Measurements from ENCODE around the gene UNC13D.
"Not testable (repeated sequence)": the region's sequence is repeated elsewhere in the genome, so short reads cannot be mapped to it uniquely, and the experiment has no call there.

The UNC13D gene

DNA sequence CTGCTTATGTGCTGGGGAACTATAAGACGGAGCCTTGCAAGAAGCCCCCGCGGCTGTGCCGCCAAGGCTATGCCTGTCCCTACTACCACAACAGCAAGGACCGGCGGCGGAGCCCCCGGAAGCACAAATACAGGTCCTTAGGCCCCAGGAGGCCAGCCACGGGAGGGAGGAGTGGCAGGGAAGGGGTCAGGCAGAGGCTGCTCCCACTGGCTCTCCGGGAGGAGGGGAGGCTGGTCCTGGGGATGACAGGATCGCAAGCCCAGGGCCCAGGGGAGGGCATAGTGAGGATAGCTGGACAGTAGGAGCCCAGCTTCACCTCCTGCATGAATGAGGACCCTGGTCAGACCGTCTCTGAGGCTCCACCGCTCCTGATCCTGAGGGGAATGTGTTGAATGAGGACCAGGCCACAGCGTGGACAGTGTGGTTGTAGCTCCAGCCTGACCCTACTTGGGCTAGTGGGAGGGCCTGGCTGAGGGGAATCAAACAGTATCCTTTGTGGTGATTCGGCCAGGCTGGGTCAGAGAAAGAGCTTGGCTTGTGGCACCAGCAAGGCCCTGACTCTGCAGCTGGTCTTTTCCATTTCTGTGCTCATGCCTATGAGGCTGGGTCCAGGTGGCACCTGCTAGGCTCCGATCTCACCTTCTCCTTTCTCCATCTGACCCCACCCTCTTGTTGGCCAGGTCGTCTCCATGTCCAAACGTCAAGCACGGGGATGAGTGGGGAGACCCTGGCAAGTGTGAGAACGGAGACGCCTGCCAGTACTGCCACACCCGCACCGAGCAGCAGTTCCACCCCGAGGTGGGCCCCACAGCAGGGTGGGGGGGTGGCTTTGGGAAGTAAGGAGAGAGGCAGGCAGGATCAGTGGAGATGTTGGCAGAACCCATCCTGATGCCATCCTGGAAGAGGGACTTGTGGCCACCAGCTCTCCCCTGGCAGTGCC lies 30.9 kb downstream of the UNC13D start:
- Mint-ChIP-seq H3K9me3 (no peaks in the 10 kb centered on the region), H3K27me3 (ENCODE audit: low read depth) (no peaks in the 10 kb centered on the region), H3K4me3 (no peak overlapping the region), H3K36me3 (ENCODE audit: low read depth) (peaks cover 44% of the 10 kb centered on the region), H3K4me1 (peaks cover 5% of the 10 kb centered on the region), H3K27ac (peak overlapping the region in 1 of 3 experiments; percentile 68)
- TF ChIP-seq, protein P1, sequence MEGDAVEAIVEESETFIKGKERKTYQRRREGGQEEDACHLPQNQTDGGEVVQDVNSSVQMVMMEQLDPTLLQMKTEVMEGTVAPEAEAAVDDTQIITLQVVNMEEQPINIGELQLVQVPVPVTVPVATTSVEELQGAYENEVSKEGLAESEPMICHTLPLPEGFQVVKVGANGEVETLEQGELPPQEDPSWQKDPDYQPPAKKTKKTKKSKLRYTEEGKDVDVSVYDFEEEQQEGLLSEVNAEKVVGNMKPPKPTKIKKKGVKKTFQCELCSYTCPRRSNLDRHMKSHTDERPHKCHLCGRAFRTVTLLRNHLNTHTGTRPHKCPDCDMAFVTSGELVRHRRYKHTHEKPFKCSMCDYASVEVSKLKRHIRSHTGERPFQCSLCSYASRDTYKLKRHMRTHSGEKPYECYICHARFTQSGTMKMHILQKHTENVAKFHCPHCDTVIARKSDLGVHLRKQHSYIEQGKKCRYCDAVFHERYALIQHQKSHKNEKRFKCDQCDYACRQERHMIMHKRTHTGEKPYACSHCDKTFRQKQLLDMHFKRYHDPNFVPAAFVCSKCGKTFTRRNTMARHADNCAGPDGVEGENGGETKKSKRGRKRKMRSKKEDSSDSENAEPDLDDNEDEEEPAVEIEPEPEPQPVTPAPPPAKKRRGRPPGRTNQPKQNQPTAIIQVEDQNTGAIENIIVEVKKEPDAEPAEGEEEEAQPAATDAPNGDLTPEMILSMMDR (IDR thresholded peaks at IDR 0.05; ENCODE audit: unreplicated experiment in 3 of 3): no peak

DNA sequence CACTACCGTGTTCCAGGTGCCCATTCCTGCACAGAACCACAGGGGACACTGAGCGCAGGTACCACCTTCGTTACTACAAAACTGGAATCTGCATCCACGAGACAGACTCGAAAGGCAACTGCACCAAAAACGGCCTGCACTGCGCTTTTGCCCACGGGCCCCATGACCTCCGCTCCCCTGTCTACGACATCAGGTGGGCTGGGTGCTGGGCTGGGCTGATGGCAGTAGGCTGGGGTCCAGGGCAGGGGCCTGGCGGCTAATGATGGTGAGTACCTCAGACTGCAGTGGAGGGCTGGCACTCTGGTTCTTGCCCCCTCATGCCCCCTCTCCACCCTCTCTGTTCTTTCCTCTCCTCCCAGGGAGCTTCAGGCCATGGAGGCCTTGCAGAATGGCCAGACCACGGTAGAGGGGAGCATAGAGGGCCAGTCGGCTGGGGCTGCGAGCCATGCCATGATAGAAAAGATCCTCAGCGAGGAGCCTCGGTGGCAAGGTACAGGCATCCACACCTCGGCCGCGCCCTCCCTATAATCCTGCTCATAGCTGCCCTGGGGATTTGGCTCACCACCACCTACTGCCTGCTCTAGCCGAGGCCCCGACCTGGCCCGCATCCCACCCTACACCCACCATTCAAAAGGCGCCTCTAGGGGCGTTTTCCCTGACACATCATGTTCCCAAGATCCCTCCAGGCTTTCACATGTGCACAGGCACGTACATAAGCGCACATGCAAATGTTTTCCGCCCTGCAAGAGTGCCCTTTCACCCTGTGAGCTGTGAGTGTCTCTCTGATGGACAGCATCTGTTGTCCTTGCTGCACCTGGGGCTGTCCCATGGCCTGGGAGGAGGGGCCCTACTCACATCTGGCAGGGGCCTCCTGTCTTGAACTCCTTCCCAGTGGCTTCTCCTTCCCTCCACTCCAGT lies 31.8 kb downstream of the UNC13D start:
- Mint-ChIP-seq H3K9me3 (no peaks in the 10 kb centered on the region), H3K36me3 (ENCODE audit: low read depth) (peaks cover 39% of the 10 kb centered on the region), H3K27me3 (ENCODE audit: low read depth) (no peaks in the 10 kb centered on the region), H3K27ac (peak overlapping the region in 1 of 3 experiments; percentile 68), H3K4me3 (no peak overlapping the region), H3K4me1 (peaks cover 6% of the 10 kb centered on the region)
- TF ChIP-seq, protein P1 (IDR thresholded peaks at IDR 0.05; ENCODE audit: unreplicated experiment in 3 of 3): no peak

DNA sequence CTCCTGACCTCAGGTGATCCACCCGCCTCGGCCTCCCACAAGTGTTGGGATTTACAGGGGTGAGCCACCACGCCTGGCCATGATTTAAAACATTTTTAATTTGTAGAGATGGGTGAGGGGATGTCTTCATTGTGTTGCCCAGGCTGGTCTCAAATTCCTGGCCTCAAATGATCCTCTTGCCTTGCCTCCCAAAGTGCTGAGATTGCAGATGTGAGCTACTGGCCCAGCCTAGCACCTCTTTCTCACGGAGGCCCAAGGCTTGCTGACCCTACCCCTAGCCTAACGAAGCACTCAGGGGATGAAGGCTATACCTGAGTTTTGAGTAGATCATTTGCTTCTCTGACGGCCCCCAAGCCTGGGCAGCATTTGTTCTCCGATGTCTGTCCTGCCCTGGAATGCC lies 33.0 kb downstream of the UNC13D start:
- no peak overlapping the region for H3K27ac Mint-ChIP-seq
- H3K4me3 Mint-ChIP-seq: no peak overlapping the region
- H3K9me3 Mint-ChIP-seq: no peaks in the 10 kb centered on the region
- TF ChIP-seq, protein P1 (IDR thresholded peaks at IDR 0.05; ENCODE audit: unreplicated experiment in 3 of 3): no peak
- peaks cover 28% of the 10 kb centered on the region for H3K36me3 Mint-ChIP-seq (ENCODE audit: low read depth)
- peaks cover 6% of the 10 kb centered on the region for H3K4me1 Mint-ChIP-seq
- H3K27me3 Mint-ChIP-seq (ENCODE audit: low read depth): no peaks in the 10 kb centered on the region

DNA sequence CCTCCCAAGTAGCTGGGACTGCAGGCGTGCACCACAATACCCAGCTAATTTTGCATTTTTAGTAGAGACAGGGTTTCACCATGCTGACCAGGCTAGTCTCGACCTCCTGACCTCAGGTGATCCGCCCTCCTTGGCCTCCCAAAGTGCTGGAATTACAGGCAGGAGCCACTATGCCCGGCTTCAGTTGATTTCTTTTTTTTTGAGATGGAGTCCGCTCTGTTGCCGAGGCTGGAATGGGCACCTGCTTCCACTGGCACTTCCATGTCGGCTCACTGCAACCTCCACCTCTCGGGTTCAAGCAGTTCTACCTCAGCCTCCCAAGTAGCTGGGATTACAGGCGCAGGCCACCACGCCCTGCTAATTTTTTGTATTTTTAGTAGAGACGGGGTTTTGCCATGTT lies 33.4 kb downstream of the UNC13D start:
- peaks cover 26% of the 10 kb centered on the region for H3K36me3 Mint-ChIP-seq (ENCODE audit: low read depth)
- not testable (repeated sequence) for H3K27ac Mint-ChIP-seq; H3K27me3 Mint-ChIP-seq (ENCODE audit: low read depth); H3K4me3 Mint-ChIP-seq; H3K9me3 Mint-ChIP-seq; H3K4me1 Mint-ChIP-seq

DNA sequence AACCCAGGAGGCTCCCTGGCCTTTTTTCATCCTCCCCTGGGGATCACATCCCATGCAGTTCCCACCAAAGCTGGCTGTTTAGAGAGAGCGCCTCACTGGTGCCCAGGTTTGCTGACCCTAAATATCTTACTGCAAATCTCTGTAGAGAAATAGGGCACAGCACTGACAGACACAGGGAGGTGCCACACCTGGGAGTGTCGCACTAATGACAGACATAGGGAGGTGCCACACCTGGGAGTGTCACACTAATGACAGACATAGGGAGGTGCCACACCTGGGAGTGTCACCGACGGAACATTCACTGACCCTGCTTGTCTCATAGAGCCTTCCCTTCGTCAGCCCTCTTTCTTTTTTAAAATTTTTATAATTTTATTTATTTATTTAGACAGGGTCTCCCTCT lies 34.0 kb downstream of the UNC13D start:
- TF ChIP-seq, protein P1 (IDR thresholded peaks at IDR 0.05; ENCODE audit: unreplicated experiment in 3 of 3): no peak
- H3K4me1 Mint-ChIP-seq: peaks cover 6% of the 10 kb centered on the region
- no peaks in the 10 kb centered on the region for H3K9me3 Mint-ChIP-seq
- H3K4me3 Mint-ChIP-seq: no peak overlapping the region
- H3K36me3 Mint-ChIP-seq (ENCODE audit: low read depth): peaks cover 30% of the 10 kb centered on the region
- H3K27me3 Mint-ChIP-seq (ENCODE audit: low read depth): no peaks in the 10 kb centered on the region
- H3K27ac Mint-ChIP-seq: no peak overlapping the region

DNA sequence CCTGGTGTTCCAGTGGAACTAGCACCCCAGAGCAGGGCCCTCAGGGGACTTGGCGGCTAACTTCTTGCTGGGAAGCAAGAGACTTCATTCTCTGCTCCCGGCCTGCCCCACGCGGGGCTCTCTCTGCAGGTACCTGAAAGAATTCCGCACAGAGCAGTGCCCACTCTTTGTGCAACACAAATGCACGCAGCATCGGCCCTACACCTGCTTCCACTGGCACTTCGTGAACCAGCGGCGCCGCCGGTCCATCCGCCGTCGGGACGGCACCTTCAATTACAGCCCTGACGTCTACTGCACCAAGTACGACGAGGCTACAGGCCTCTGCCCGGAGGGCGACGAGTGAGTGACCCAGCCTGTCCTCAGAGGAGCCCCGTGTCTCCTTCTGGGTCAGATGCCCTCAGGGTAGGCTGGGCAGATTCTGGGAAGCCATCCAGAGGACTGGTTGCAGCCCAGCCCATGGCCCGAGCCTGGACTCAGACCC lies 34.5 kb downstream of the UNC13D start:
- H3K9me3 Mint-ChIP-seq: no peaks in the 10 kb centered on the region
- H3K36me3 Mint-ChIP-seq (ENCODE audit: low read depth): peaks cover 31% of the 10 kb centered on the region
- no peak overlapping the region for H3K4me3 Mint-ChIP-seq
- no peak overlapping the region for H3K27ac Mint-ChIP-seq
- H3K4me1 Mint-ChIP-seq: peaks cover 6% of the 10 kb centered on the region
- H3K27me3 Mint-ChIP-seq (ENCODE audit: low read depth): no peaks in the 10 kb centered on the region
- TF ChIP-seq, protein P1 (IDR thresholded peaks at IDR 0.05; ENCODE audit: unreplicated experiment in 3 of 3): no peak

All from nephron (organoid).